BLaER1 treated with 17β-estradiol and CSF1 and Interleukin-3, amounts not matched to agents 10 nM and 100 nM (cell line): Measurements from ENCODE around the gene NME5.

Experiments used
- H3K27ac ChIP-seq, 11 experiments: shearing (Covaris generic); formaldehyde crosslinking; 2 replicates each; pipeline ENCODE4 v1.8.1; 2022
- H3K27me3 ChIP-seq, 11 experiments: shearing (Covaris generic); formaldehyde crosslinking; 2 replicates each; pipeline ENCODE4 v1.8.1; 2022
- H3K36me3 ChIP-seq, 11 experiments: shearing (Covaris generic); formaldehyde crosslinking; 2 replicates each; pipeline ENCODE4 v1.8.1; 2022
- H3K4me1 ChIP-seq, 10 experiments: shearing (Covaris generic); formaldehyde crosslinking; 2 replicates each; pipeline ENCODE4 v1.8.1; 2022
- H3K4me2 ChIP-seq, 11 experiments: shearing (Covaris generic); formaldehyde crosslinking; 2 replicates each; pipeline ENCODE4 v1.8.1; 2022
- H3K4me3 ChIP-seq, 10 experiments: shearing (Covaris generic); formaldehyde crosslinking; 2 replicates each; pipeline ENCODE4 v1.8.1; 2022
- H3K9ac ChIP-seq, 11 experiments: shearing (Covaris generic); formaldehyde crosslinking; 2 replicates each; pipeline ENCODE4 v1.8.1; 2022
- H3K9me3 ChIP-seq, 11 experiments: shearing (Covaris generic); formaldehyde crosslinking; replicated peaks in 1 of 11; 2 replicates each; pipeline ENCODE4 v1.8.1; 2022
- H4K20me1 ChIP-seq, 11 experiments: shearing (Covaris generic); formaldehyde crosslinking; 2 replicates each; pipeline ENCODE4 v1.8.1; 2022
- Cebpa-rat ChIP-seq, 11 experiments: shearing (Covaris generic); IDR thresholded peaks; 2 replicates each; pipeline ENCODE4 v1.8.1; 2022

NME5 gene

DNA sequence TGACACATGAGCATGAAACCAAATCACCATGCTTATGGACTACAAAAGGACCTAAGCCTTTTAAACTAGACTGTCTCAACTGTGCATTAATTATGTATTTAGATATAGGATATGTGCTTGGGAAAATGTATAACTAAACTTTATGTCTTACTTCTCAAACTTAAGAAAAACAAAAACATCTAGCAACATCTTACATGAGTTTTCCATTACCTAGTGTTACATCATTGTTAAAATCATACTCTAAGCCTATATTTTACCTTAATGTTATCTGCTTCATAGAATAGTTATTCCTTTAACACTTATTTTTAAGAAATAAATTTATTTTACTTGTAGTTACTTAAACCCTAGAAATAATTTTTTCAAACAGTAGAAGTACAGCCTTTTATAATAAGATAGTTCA lies 24.0 kb downstream of the NME5 start:
- Histone ChIP-seq H3K4me2 (no peak overlapping the region), H3K9me3 (no peaks in the 10 kb centered on the region; a peak in 1 of 22 replicates), H3K36me3 (no peaks in the 10 kb centered on the region), H3K27ac (no peak overlapping the region), H3K4me1 (no peaks in the 10 kb centered on the region), H4K20me1 (no peaks in the 10 kb centered on the region), H3K4me3 (no peak overlapping the region), H3K9ac (no peak overlapping the region), H3K27me3 (no peaks in the 10 kb centered on the region)
- no peak for TF ChIP-seq Cebpa-rat (IDR thresholded peaks at IDR 0.05)

DNA sequence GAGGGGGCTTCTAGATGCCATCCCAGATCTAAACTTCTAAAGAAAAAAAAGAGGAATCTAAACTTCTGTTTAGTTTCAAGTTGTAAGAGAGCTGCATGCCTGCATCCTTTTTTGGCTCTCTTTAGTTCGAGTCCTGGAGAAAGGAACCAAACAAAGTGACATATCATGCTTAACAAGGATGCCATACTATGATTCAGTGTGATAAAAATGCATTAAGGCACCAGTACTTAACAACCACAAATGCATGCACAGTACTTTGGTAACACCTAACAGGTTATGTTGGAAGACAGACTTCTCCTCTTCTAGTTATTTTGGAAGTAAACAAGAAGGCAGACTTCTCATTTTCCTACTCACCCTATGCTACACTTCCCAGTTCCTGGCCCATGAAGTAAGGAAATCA lies 27.3 kb downstream of the NME5 start:
- Histone ChIP-seq H3K36me3 (no peaks in the 10 kb centered on the region), H3K4me3 (no peak overlapping the region), H3K9ac (no peak overlapping the region), H3K27me3 (no peaks in the 10 kb centered on the region), H3K27ac (no peak overlapping the region), H4K20me1 (no peaks in the 10 kb centered on the region), H3K4me1 (no peaks in the 10 kb centered on the region), H3K9me3 (no peaks in the 10 kb centered on the region; a peak in 1 of 22 replicates), H3K4me2 (no peak overlapping the region)
- no peak for TF ChIP-seq Cebpa-rat (IDR thresholded peaks at IDR 0.05)

- no peak for TF ChIP-seq Cebpa-rat (IDR thresholded peaks at IDR 0.05)
- H3K27me3 ChIP-seq: no peaks in the 10 kb centered on the region
- no peaks in the 10 kb centered on the region for H3K9me3 ChIP-seq
- no peaks in the 10 kb centered on the region for H3K4me1 ChIP-seq
- H3K4me2 ChIP-seq: no peak overlapping the region
- H3K9ac ChIP-seq: no peak overlapping the region
- no peak overlapping the region for H3K27ac ChIP-seq
- H4K20me1 ChIP-seq: no peaks in the 10 kb centered on the region
- H3K36me3 ChIP-seq: no peaks in the 10 kb centered on the region
- no peak overlapping the region for H3K4me3 ChIP-seq
These were observed 28.0 kb downstream of the NME5 start for GRCh38 chr5:138111181-138111580.

- no peaks in the 10 kb centered on the region for H3K36me3 ChIP-seq
- TF ChIP-seq Cebpa-rat (IDR thresholded peaks at IDR 0.05): no peak
- H3K9ac ChIP-seq: no peak overlapping the region
- no peak overlapping the region for H3K4me3 ChIP-seq
- H3K27me3 ChIP-seq: no peaks in the 10 kb centered on the region
- no peaks in the 10 kb centered on the region for H4K20me1 ChIP-seq
- no peak overlapping the region for H3K4me2 ChIP-seq
- no peaks in the 10 kb centered on the region for H3K4me1 ChIP-seq
- no peak overlapping the region for H3K27ac ChIP-seq
- H3K9me3 ChIP-seq: no peaks in the 10 kb centered on the region
These were observed 28.8 kb downstream of the NME5 start for GRCh38 chr5:138110266-138110963.

DNA sequence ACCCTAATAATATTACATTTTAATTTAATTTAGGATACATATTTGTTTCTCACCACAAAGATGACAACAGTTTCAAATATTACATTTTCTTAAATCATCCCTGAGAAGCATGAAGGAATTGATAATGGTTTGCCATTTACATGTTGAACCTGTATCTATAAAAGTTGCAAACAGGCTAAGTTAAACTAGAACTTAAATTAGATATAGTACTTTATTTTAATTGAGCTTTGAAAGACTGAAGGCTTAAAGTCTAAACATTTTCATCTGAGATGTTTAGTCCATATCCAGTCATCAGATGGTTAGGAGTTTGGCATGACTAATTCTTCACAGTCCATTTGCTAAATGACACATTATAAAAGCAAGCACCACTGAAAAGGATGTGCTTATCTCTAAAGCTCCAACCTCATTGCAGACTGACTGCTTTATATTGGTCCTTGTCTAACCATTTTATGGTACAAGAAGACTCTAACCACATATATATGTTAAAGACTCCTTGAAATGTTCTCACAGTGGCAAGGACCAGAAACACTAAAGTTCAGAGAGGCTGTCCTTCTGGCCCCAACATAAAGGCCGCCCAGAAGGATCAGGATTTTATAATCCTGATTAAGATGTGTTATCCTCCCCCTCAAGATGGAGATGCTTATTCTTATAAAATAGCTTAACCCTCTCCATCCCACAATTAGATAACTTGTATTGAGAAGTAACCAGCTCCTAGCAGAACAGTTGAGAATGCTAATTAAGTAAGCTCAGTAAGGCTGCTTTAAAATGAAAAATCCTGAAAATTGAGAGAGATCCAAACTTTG lies 29.6 kb downstream of the NME5 start:
- TF ChIP-seq Cebpa-rat (IDR thresholded peaks at IDR 0.05): no peak
- H3K4me3 ChIP-seq: no peak overlapping the region
- H3K27me3 ChIP-seq: no peaks in the 10 kb centered on the region
- H3K9ac ChIP-seq: no peak overlapping the region
- H3K27ac ChIP-seq: no peak overlapping the region
- H3K4me1 ChIP-seq: no peaks in the 10 kb centered on the region
- no peaks in the 10 kb centered on the region for H3K36me3 ChIP-seq
- no peaks in the 10 kb centered on the region for H3K9me3 ChIP-seq
- no peaks in the 10 kb centered on the region for H4K20me1 ChIP-seq
- no peak overlapping the region for H3K4me2 ChIP-seq

DNA sequence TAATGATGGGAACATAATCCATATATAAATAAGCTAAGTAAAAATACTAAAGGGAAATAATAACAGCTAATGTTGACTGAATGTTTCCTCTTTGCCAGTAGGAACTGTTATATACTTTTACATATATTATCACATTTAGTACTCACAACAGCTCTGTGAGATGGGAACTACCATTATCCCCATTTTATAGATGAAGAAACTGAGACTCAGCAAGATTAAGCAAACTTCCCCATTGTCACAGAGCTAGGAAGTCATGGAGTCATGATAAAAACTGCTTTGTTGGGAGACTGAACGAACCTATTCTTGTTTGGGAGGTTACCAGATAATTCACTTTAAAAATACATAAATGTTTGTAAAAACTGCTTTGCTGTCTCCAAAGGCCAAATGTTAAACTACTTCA lies 32.0 kb downstream of the NME5 start:
- H4K20me1 ChIP-seq: no peaks in the 10 kb centered on the region
- TF ChIP-seq Cebpa-rat (IDR thresholded peaks at IDR 0.05): no peak
- no peak overlapping the region for H3K9ac ChIP-seq
- peaks cover 12 to 17% (median 14%) of the 10 kb centered on the region in 10 experiments for H3K4me1 ChIP-seq
- H3K36me3 ChIP-seq: no peaks in the 10 kb centered on the region
- H3K4me2 ChIP-seq: no peak overlapping the region
- H3K4me3 ChIP-seq: no peak overlapping the region
- no peaks in the 10 kb centered on the region for H3K27me3 ChIP-seq
- H3K27ac ChIP-seq: no peak overlapping the region
- H3K9me3 ChIP-seq: no peaks in the 10 kb centered on the region

DNA sequence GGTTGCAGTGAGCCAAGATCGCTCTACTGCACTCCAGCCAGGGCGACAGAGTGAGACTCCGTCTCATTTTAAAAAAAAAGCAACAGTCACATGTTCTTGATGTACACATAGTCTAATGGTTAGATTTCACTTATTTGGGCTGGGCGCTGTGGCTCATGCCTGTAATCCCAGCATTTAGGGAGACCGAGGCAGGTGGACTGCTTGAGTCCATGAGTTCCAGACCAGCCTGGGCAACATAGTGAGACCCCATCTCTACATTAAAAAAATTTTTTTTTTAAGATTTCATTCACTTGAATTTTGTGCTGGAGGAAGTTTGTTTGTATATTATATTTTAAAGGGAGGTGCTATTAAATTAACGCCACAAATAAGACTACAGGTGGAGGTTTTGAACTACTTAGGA lies 33.5 kb downstream of the NME5 start:
- no peak for TF ChIP-seq Cebpa-rat (IDR thresholded peaks at IDR 0.05)
- Histone ChIP-seq H3K27me3 (no peaks in the 10 kb centered on the region), H3K4me3 (no peak overlapping the region), H3K4me1 (peaks cover 14 to 19% (median 16%) of the 10 kb centered on the region in 10 experiments), H3K27ac (no peak overlapping the region), H3K4me2 (no peak overlapping the region), H3K9me3 (no peaks in the 10 kb centered on the region), H3K9ac (no peak overlapping the region), H4K20me1 (no peaks in the 10 kb centered on the region), H3K36me3 (no peaks in the 10 kb centered on the region)

DNA sequence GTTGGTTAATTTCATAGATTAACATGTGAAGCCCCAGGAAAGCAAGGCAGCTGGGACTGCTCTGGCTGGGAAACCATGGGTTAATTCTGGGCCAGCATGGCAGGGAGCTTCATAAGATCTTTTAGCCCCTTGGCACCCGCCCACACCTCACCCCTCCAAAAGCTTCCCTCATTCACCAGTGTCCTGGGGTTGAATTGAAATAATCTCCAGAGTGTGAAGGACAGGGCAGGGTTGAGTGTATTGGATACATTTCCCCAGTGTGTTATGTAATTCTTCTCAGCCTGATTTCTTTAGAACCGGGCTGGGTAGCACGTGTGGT lies 36.0 kb downstream of the NME5 start:
- no peaks in the 10 kb centered on the region for H3K27me3 ChIP-seq
- peak overlapping the region in 5 of 11 experiments; percentile 10 to 48 (median 37); a peak in 5 of 22 replicates for H3K9ac ChIP-seq
- H3K9me3 ChIP-seq: no peaks in the 10 kb centered on the region
- H3K27ac ChIP-seq: peak overlapping the region in 8 of 11 experiments; percentile 6 to 76 (median 54); a peak in 14 of 22 replicates
- H3K36me3 ChIP-seq: no peaks in the 10 kb centered on the region
- no peak overlapping the region for H3K4me3 ChIP-seq
- H3K4me1 ChIP-seq: peaks cover 14 to 19% (median 16%) of the 10 kb centered on the region in 10 experiments
- TF ChIP-seq Cebpa-rat (IDR thresholded peaks at IDR 0.05): no peak
- no peaks in the 10 kb centered on the region for H4K20me1 ChIP-seq
- peak overlapping the region; percentile 37 to 78 (median 62); a peak in 21 of 22 replicates for H3K4me2 ChIP-seq

DNA sequence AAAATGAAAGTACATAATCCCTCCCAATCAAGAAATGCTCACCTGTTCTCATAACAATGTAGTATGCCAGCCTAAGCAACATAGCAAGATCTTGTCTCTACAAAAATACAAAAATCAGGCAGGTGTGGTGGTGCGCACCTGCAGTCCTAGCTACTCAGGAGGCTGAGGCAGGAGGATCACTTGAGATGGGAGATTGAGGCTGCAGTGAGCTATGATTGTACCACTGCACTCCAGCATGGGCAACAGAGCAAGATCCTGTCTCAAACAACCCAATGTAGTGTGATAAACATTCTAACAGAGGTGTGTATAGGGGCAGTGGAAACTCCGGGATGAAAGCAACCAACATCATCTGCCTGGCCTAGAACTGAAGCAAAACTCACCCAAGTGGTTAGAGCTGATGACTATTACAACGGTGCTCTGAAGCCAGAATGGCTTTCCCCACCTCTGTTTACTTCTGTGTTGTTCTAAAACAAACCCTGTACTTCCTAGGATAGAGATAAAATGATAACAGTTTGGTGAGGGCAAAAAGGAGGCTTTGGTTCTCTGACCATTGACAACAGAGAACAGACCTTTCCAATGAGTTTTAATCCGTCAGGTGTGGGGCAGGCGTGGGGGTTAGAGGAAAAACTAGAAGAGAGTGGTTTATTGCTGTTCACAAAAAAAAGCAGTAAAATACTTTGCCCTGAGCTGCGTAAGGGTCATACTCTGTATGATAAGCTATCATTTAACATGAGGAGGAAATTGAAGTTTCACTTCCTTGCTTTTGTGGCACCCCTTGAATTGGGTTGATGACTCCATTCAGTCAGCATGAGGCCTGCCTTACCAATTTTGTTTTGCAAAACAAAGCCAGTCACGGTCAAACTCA lies 36.5 kb downstream of the NME5 start:
- Histone ChIP-seq H3K9ac (peak overlapping the region in 6 of 11 experiments; percentile 10 to 48 (median 35); a peak in 6 of 22 replicates), H3K4me3 (no peak overlapping the region), H3K4me2 (peak overlapping the region; percentile 37 to 78 (median 62)), H3K27me3 (no peaks in the 10 kb centered on the region), H4K20me1 (no peaks in the 10 kb centered on the region), H3K36me3 (no peaks in the 10 kb centered on the region), H3K9me3 (no peaks in the 10 kb centered on the region), H3K4me1 (peaks cover 14 to 19% (median 16%) of the 10 kb centered on the region in 10 experiments), H3K27ac (peak overlapping the region in 8 of 11 experiments; percentile 6 to 76 (median 54); a peak in 15 of 22 replicates)
- no peak for TF ChIP-seq Cebpa-rat (IDR thresholded peaks at IDR 0.05)
